ENCODE results near the gene DPP8.

Gene DPP8

GRCh38 chr15:65423150-65423975, 94.1 kb downstream of the DPP8 start (continued):
- no peak for TF ChIP-seq TSHZ1 (tag by site-specific recombination; IDR thresholded peaks at IDR 0.05; ENCODE audit: borderline replicate concordance)
- TF ChIP-seq ZEB2 (tag by site-specific recombination; IDR thresholded peaks at IDR 0.05): peak; percentile 41; the same call in 1 of the 2 replicates
- TF ChIP-seq ZNF335 (tag by site-specific recombination; conservative IDR thresholded peaks at IDR 0.05): peak; percentile 67
- no peak for TF ChIP-seq ZNF473 (tag by site-specific recombination; IDR thresholded peaks at IDR 0.05)
- TF ChIP-seq ZNF341 (tag by site-specific recombination; IDR thresholded peaks at IDR 0.05; ENCODE audit: low read depth): no peak
- TF ChIP-seq ZNF354C (tag by site-specific recombination; IDR thresholded peaks at IDR 0.05; ENCODE audit: borderline replicate concordance, low read depth): no peak
- TF ChIP-seq ZNF280D (tag by site-specific recombination; IDR thresholded peaks at IDR 0.05): no peak
- TF ChIP-seq ZFP69B (tag by site-specific recombination; IDR thresholded peaks at IDR 0.05): no peak
- TF ChIP-seq ZNF18 (tag by site-specific recombination; IDR thresholded peaks at IDR 0.05): no peak
- TF ChIP-seq YY1 (tag by site-specific recombination; IDR thresholded peaks at IDR 0.05): 0 out of 2 replicates have a peak, but pooled peaks have one; percentile 34
- TF ChIP-seq ZNF324 (tag by site-specific recombination; IDR thresholded peaks at IDR 0.05): no peak
- TF ChIP-seq SP7 (tag by site-specific recombination; IDR thresholded peaks at IDR 0.05): no peak
- no peak for TF ChIP-seq ZNF623 (tag by site-specific recombination; IDR thresholded peaks at IDR 0.05)
- no peak for TF ChIP-seq HIC1 (tag by site-specific recombination; IDR thresholded peaks at IDR 0.05)
- TF ChIP-seq PRDM2 (tag by site-specific recombination; IDR thresholded peaks at IDR 0.05; ENCODE audit: borderline replicate concordance): no peak
- no peak for TF ChIP-seq ATF2 (tag by site-specific recombination; IDR thresholded peaks at IDR 0.05; ENCODE audit: low read depth)
- TF ChIP-seq ZBTB17 (tag by site-specific recombination; IDR thresholded peaks at IDR 0.05): peak; percentile 53; the same call in 1 of the 2 replicates
- no peak for TF ChIP-seq ZNF664 (tag by site-specific recombination; IDR thresholded peaks at IDR 0.05)
